K562 (cell line): Measurements from ENCODE around the gene CAPN12. TPM values are rescaled to one million over a fixed set of nuclear protein-coding genes. Genes with fewer than 3 reads are reported as not detected.

Experiments used
- ATF3 ChIP-seq, 2 experiments: fragments of 450-650 bp in 1 of 2; sonication (generic) in 1 of 2; formaldehyde crosslinking in 1 of 2; IDR thresholded peaks in 1 of 2; conservative IDR thresholded peaks in 1 of 2; 2 replicates each; pipeline versions ENCODE4 v1.6.1 to v1.8.1; 2016 to 2023; ENCODE audit warnings: mild to moderate bottlenecking in 2 of 2, moderate library complexity in 2 of 2, inconsistent platforms in 1 of 2, missing genetic modification reagents in 1 of 2
- ATF7 ChIP-seq: fragments of 450-650 bp; IDR thresholded peaks from 2 replicates; pipeline ENCODE4 v1.7.1; 2014; ENCODE audit warnings: mild to moderate bottlenecking, moderate library complexity
- CBFA2T3 ChIP-seq: fragments of 450-650 bp; IDR thresholded peaks from 2 replicates; pipeline ENCODE4 v1.6.1; 2017
- CEBPG ChIP-seq, 3 experiments: fragments of 200-800 bp in 1 of 3; sonication (Bioruptor generic) in 1 of 3; sonication (generic) in 1 of 3; formaldehyde crosslinking in 1 of 3; IDR thresholded peaks in 2 of 3; conservative IDR thresholded peaks in 1 of 3; 2 replicates each; pipeline versions ENCODE4 v1.6.1 to v1.8.0; 2016 to 2022; ENCODE audit warnings: missing compliant biosample characterization in 2 of 3, missing genetic modification characterization in 2 of 3, mild to moderate bottlenecking in 1 of 3, missing genetic modification reagents in 1 of 3
- CREB1 ChIP-seq, 2 experiments: sonication (generic) in 1 of 2; formaldehyde crosslinking in 1 of 2; IDR thresholded peaks; 2 replicates each; pipeline versions ENCODE4 v1.6.1 to v1.8.0; 2012 to 2022; ENCODE audit warnings: inconsistent platforms in 1 of 2, mild to moderate bottlenecking in 1 of 2, missing genetic modification reagents in 1 of 2, moderate library complexity in 1 of 2
- EP400 ChIP-seq: fragments of 450-650 bp; IDR thresholded peaks from 2 replicates; pipeline ENCODE4 v1.6.1; 2017; ENCODE audit warnings: antibody characterized with exemption, mild to moderate bottlenecking, moderate library complexity
- GABPB2 ChIP-seq: fragments of 250-450 bp; sonication (Bioruptor Pico); conservative IDR thresholded peaks from 2 replicates; pipeline ENCODE4 v1.5.1; 2021; ENCODE audit warnings: mild to moderate bottlenecking
- HLTF ChIP-seq: fragments of 450-650 bp; IDR thresholded peaks from 2 replicates; pipeline ENCODE4 v1.6.1; 2016
- JUND ChIP-seq, 2 experiments: IDR thresholded peaks; 2 replicates in 1 of 2; 3 replicates in 1 of 2; pipeline ENCODE4 v1.6.1; 2011; ENCODE audit warnings: borderline replicate concordance in 2 of 2, low read depth in 2 of 2, low read length in 2 of 2, improper control_type of control experiment in 1 of 2, missing biosample characterization in 1 of 2, missing genetic modification characterization in 1 of 2, missing genetic modification reagents in 1 of 2
- NFXL1 ChIP-seq: fragments of 450-650 bp; formaldehyde crosslinking; IDR thresholded peaks from 2 replicates; pipeline ENCODE4 v1.4.0; 2021; ENCODE audit warnings: mild to moderate bottlenecking
- PHB ChIP-seq: fragments of 250-450 bp; sonication (Bioruptor Pico); IDR thresholded peaks from 2 replicates; pipeline ENCODE4 v1.5.0; 2021
- PHF21A ChIP-seq: fragments of 450-650 bp; IDR thresholded peaks from 2 replicates; pipeline ENCODE4 v1.6.1; 2017; ENCODE audit warnings: low read depth, borderline replicate concordance
- POLR2G ChIP-seq: fragments of 200-400 bp; formaldehyde crosslinking; IDR thresholded peaks from 2 replicates; pipeline ENCODE4 v1.6.1; 2017; ENCODE audit warnings: low read depth, mild to moderate bottlenecking, antibody characterized with exemption, low read length, moderate library complexity
- RBM17 ChIP-seq: fragments of 200-400 bp; formaldehyde crosslinking; IDR thresholded peaks from 2 replicates; pipeline ENCODE4 v1.6.1; 2017; ENCODE audit warnings: low read depth, mild to moderate bottlenecking, low read length, borderline replicate concordance
- RCOR1 ChIP-seq, 2 experiments: IDR thresholded peaks; 2 replicates each; pipeline ENCODE4 v1.6.1; 2012; ENCODE audit warnings: low read depth in 2 of 2, low read length in 2 of 2, borderline replicate concordance in 1 of 2, improper control_type of control experiment in 1 of 2
- SMAD2 ChIP-seq: fragments of 150-350 bp; IDR thresholded peaks from 2 replicates; pipeline ENCODE4 v1.6.1; 2014; ENCODE audit warnings: low read depth, mild to moderate bottlenecking, low read length
- SRSF1 ChIP-seq: fragments of 200-400 bp; formaldehyde crosslinking; IDR thresholded peaks from 2 replicates; pipeline ENCODE4 v1.6.1; 2017; ENCODE audit warnings: mild to moderate bottlenecking, low read depth, low read length, moderate library complexity
- SRSF7 ChIP-seq: fragments of 200-400 bp; formaldehyde crosslinking; optimal IDR thresholded peaks from 2 replicates; pipeline ENCODE3; 2017; ENCODE audit warnings: mild to moderate bottlenecking, low read depth, low read length
- TCF3 ChIP-seq: sonication (generic); formaldehyde crosslinking; IDR thresholded peaks from 2 replicates; pipeline ENCODE4 v1.4.0; 2020; ENCODE audit warnings: mild to moderate bottlenecking, missing genetic modification reagents
- U2AF1 ChIP-seq: fragments of 200-400 bp; formaldehyde crosslinking; optimal IDR thresholded peaks from 2 replicates; pipeline ENCODE3; 2017; ENCODE audit warnings: mild to moderate bottlenecking, low read depth, low read length, moderate library complexity
- ZNF431 ChIP-seq: sonication (generic); formaldehyde crosslinking; IDR thresholded peaks from 2 replicates; pipeline ENCODE4 v1.8.0; 2022; ENCODE audit warnings: mild to moderate bottlenecking, missing genetic modification reagents
- ZNF75A ChIP-seq: fragments of 450-650 bp; formaldehyde crosslinking; IDR thresholded peaks from 2 replicates; pipeline ENCODE4 v1.4.0; 2020; ENCODE audit warnings: mild to moderate bottlenecking
- polyA plus RNA-seq, 8 experiments: library from polyadenylated mRNA; depleted of rRNA in 4 of 8; stranded (reverse) in 5 of 8; unstranded in 3 of 8; fragments of >200 nt; fragmentation: Nextera tagmentation in 2 of 8; fragmentation: Illumina TruSeq in 1 of 8; extraction: Ambion mirVana in 2 of 8; extraction: Trizol in 1 of 8; gene quantifications; 2 replicates each; pipeline versions ENCODE4 v1.2.1 to v1.2.3, GENCODE V29; 2011 to 2014; ENCODE audit warnings: inconsistent platforms in 1 of 8, missing spikeins in 1 of 8
- total RNA-seq, 7 experiments: library from RNA; depleted of rRNA in 6 of 7; stranded (reverse); fragments of >200 nt in 6 of 7; fragmentation: Illumina TruSeq in 2 of 7; extraction: Trizol in 2 of 7; gene quantifications; 2 replicates each; pipeline versions ENCODE4 v1.2.1 to v1.2.3, GENCODE V29; 2011 to 2021; ENCODE audit warnings: low replicate concordance in 1 of 7
- TF ChIP-seq, protein P1 (sequence below): fragments of 450-650 bp; formaldehyde crosslinking; IDR thresholded peaks from 2 replicates; pipeline ENCODE4 v1.4.0; 2022; ENCODE audit warnings: missing genetic modification characterization

The CAPN12 gene
- total and polyA plus RNA-seq, 9 of the 15 experiments (the other 6 are each of a cell fraction or from before 2014, with no cell fraction given): 0.83 to 7.0 (median 1.6) TPM

GRCh38 chr19:38729653-38730469 is 14.4 kb downstream of the CAPN12 start (continued):
- TF ChIP-seq CEBPG (CRISPR knock-in tag; IDR thresholded peaks at IDR 0.05): no peak
- no peak for TF ChIP-seq CEBPG (tag; conservative IDR thresholded peaks at IDR 0.05 in 1 of 2, IDR thresholded peaks at IDR 0.05 in 1 of 2)
- TF ChIP-seq PHB (CRISPR knock-in tag): no peak
- no peak for TF ChIP-seq RBM17
- peak in 1 of 2 experiments; percentile 49; a peak in 1 of 4 replicates for TF ChIP-seq RCOR1 (IDR thresholded peaks at IDR 0.05; ENCODE audit: borderline replicate concordance in 1 of 2, low read depth in 2 of 2, low read length in 2 of 2)
- TF ChIP-seq NFXL1: no peak
- no peak for TF ChIP-seq SMAD2
- no peak for TF ChIP-seq CREB1 (IDR thresholded peaks at IDR 0.05)
- no peak for TF ChIP-seq CREB1 (CRISPR knock-in tag; IDR thresholded peaks at IDR 0.05)
- no peak for TF ChIP-seq GABPB2
- 0 out of 2 replicates have a peak, but pooled peaks have one; percentile 26 for TF ChIP-seq PHF21A
- TF ChIP-seq HLTF: peak; percentile 76; the same call in 1 of the 2 replicates
- TF ChIP-seq, protein P1, sequence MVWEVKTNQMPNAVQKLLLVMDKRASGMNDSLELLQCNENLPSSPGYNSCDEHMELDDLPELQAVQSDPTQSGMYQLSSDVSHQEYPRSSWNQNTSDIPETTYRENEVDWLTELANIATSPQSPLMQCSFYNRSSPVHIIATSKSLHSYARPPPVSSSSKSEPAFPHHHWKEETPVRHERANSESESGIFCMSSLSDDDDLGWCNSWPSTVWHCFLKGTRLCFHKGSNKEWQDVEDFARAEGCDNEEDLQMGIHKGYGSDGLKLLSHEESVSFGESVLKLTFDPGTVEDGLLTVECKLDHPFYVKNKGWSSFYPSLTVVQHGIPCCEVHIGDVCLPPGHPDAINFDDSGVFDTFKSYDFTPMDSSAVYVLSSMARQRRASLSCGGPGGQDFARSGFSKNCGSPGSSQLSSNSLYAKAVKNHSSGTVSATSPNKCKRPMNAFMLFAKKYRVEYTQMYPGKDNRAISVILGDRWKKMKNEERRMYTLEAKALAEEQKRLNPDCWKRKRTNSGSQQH (CRISPR knock-in tag): no peak
- no peak for TF ChIP-seq ATF3 (IDR thresholded peaks at IDR 0.05)
- no peak for TF ChIP-seq ATF3 (CRISPR knock-in tag; conservative IDR thresholded peaks at IDR 0.05)
- peak; percentile 52; the same call in 1 of the 2 replicates for TF ChIP-seq JUND (IDR thresholded peaks at IDR 0.05; ENCODE audit: borderline replicate concordance, low read depth, low read length)
- TF ChIP-seq JUND (tag; IDR thresholded peaks at IDR 0.05; ENCODE audit: borderline replicate concordance, low read depth, low read length): no peak; the same call in 2 of the 3 replicates
- no peak for TF ChIP-seq ZNF75A
- TF ChIP-seq EP400: no peak
- no peak for TF ChIP-seq TCF3 (CRISPR knock-in tag)
- TF ChIP-seq ATF7: no peak
- peak; percentile 54; the same call in 1 of the 2 replicates for TF ChIP-seq POLR2G
- TF ChIP-seq SRSF1: no peak
- TF ChIP-seq ZNF431: no peak
- TF ChIP-seq SRSF7: no peak
- TF ChIP-seq U2AF1: no peak
- no peak for TF ChIP-seq CBFA2T3
